Activated CD8-positive, alpha-beta memory T cell treated with anti-CD3 and anti-CD28 coated beads, Interleukin-2, amount 50 U/mL, for 48 hours (primary cell): Measurements from ENCODE around the gene GPC6.
"Not testable (repeated sequence)": the region's sequence is repeated elsewhere in the genome, so short reads cannot be mapped to it uniquely, and the experiment has no call there.

ENCODE experiments used
- DNase-seq: peaks from one replicate; pipeline ENCODE4 v3.0.0-alpha.2; 2020

GPC6 gene

DNA sequence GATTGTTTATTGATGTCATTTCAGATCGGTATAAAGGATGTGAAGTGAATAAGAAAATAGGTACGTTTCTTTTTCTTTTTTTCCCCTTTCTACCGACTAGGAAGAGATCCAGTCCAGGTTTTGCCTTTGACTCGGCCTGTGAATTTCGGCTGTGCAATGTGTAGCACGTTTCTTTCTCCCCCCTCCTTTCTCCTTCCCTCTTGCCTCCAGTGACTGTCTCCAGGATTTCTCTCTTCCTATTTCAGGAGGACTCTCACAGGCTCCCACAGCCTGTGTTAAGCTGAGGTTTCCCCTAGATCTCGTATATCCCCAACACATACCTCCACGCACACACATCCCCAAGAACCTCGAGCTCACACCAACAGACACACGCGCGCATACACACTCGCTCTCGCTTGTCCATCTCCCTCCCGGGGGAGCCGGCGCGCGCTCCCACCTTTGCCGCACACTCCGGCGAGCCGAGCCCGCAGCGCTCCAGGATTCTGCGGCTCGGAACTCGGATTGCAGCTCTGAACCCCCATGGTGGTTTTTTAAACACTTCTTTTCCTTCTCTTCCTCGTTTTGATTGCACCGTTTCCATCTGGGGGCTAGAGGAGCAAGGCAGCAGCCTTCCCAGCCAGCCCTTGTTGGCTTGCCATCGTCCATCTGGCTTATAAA lies at the start of gene GPC6:
TSS of gene GPC6 (plus strand) at position 185 of the 657 bp plus-strand sequence.
- DNase-seq: no peak

GRCh38 chr13:93180356-93180969 lies 46.1 kb upstream of the GPC6 start:
- no peak for DNase-seq

- DNase-seq: no peak
Measured at GRCh38 chr13:93182406-93182805, 44.2 kb upstream of the GPC6 start.

DNA sequence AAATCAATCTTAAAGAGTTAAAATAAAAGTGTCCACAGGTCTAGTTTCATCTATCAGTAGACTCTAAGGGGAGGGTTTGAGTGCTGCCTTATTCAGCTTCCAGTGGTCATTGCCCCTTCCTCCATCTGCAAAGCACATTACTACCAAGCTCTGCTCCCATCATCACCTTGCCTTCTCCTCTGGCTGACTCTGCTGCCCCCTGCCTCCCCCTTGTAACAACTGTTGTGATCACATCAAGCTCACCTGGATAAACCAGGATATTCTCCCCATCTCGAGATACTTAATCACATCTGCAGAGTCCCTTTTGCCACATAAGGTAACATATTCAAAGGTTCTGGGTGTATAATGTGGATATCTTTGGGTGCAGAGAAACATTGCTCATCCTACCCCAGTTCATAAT lies 43.3 kb upstream of the GPC6 start:
- DNase-seq: no peak

DNA sequence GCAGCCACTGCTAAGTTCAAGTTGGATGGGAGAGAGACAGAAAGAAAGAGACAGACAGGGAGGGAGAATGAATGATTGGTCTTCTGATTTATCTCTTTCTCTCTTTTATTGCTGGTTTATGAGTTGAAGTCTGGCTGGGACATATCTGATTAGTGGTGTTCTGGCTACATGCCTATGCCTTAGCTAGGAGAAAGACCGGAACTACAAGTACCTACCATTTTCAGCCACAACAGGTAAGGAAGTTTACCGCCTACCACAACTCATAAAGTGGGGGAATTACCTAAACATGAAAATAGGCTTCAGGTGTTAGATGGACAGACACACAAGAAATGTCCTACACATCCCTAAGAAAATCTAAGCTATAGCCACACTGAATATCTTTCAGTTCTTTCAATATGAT lies 36.6 kb upstream of the GPC6 start:
- DNase-seq: no peak

GRCh38 chr13:93193682-93194081 lies 32.9 kb upstream of the GPC6 start:
- DNase-seq: no peak

DNA sequence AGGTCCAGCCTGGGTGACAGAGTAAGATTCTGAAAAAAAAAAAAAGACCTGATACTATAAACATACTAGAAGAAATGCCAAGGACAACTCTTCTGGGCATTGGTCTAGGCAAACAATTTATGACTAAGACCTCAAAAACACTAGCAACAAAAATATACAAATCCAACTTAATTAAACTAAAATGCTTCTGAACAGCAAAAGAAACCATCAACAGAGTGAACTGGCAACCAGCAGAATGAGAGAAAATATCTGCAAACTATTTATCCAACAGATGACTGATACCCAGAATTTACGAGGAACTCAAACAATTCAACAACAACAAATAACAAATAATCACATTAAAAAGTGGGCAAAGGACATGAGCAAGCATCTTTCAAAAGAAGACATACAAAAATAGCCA lies 26.8 kb upstream of the GPC6 start:
- no peak for DNase-seq

DNA sequence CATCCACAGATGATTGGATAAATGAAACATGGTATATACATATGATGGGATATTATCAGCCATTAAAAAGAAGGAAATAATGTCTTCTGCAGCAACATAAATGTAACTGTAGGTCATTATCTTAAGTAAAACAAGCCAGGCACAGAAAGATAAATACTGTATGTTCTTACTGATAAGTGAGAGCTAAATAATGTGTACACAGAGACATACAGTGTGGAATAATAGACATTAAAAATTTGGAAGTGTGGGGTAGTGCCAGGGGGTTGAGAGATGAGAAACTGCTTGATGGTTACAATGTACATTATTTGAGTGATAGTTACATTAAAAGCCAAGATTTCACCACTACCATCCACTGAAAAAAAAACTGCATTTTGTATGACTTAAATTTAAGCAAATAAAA lies 26.0 kb upstream of the GPC6 start:
- no peak for DNase-seq

GRCh38 chr13:93201992-93202558 lies 24.5 kb upstream of the GPC6 start:
- DNase-seq: no peak

GRCh38 chr13:93206778-93207392 lies 19.7 kb upstream of the GPC6 start:
- not testable (repeated sequence) for DNase-seq

GRCh38 chr13:93216122-93216521 lies 10.5 kb upstream of the GPC6 start:
- no peak for DNase-seq

GRCh38 chr13:93217721-93218261 lies 8.8 kb upstream of the GPC6 start:
- DNase-seq: no peak

GRCh38 chr13:93218583-93218982 lies 8.0 kb upstream of the GPC6 start:
- no peak for DNase-seq

GRCh38 chr13:93220073-93220472 lies 6.5 kb upstream of the GPC6 start:
- DNase-seq: no peak

DNA sequence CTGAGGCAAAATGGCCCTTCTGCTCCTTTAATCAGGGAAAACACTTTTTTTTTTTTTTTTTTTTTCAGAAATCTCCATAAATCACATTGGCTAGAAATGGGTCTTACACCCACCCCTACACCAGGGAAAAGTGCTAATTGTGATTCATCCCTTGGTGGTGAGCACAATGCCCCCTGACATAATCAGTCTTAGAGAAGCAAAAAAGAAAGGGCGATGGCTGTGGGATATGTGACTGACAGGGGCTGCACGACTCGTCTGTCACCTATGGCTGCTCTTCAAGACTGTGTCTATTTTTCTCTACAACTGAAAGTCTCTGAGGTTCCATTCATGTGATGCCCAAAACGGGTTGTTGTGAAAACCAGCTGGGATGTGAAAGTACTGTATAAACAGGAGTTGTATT lies 3.6 kb upstream of the GPC6 start:
- DNase-seq: no peak

- DNase-seq: no peak
Measured at GRCh38 chr13:93224535-93224934, 2.1 kb upstream of the GPC6 start.

GRCh38 chr13:93225610-93226009 lies 997 bp upstream of the GPC6 start:
- no peak for DNase-seq

DNA sequence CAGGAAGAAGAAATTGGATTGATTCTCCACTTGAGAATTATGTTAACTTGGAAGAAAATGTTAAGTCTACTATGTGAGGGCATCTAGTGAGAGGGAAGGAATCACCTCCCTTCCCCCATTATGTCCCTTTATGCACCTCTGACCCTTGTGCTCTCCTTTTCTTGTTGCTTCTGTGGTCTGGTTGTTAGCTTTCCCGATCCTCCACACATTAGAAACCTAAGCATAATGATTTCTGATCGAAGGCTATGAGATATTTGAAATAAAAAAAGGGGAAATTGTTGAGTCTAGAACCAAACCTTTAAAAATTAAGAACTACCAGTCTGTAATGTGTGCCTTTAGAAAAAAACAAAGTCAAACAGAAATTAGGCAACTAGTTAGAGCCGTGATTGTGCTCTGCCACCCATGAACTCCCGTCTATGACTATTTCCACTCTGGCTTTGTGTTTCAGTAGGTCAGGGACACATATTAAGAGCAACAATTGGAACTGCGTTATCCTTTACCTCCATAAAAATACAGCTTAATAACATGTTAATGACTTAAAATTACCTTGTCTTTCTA lies 463 bp upstream of the GPC6 start:
- DNase-seq: no peak

GRCh38 chr13:93227280-93227877 lies 772 bp downstream of the GPC6 start:
- no peak for DNase-seq

DNA sequence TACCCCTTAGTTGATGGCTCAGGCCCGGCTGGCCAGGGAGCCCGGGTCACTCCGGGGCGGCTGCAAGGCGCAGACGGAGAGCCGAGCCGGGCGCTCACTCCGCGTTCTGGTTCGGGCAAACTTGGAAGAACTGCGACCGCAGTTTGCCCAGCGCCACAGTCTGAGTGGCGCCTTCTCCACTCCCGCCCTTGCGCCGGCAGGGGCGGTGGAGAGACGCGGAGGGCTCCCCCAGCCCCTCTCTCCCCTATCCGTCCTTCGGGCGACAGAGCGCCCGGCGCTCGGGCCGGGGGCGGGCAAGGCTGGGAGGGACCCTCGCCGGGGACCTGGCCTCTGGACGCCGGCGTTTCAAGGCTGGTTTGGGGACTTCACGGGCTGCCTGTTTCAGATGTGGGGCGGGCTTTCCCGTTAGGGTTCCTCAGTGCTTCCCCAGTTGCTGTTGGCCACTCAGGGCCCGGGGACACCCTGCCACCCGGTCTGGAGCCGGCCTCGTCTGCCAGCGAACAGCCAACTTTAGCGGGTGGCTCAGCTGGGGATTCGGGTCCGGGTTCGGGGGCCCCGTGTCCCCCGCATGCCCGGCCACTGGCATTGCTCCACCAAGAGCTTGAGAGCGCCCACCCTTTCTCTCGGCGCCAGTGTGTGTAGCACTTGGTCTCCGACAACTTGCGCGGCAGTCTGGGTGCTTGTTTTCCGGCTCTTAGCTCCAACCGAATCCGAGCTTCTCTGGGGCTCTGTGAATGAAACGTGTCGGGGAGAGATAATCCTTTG lies 1.5 kb downstream of the GPC6 start:
- no peak for DNase-seq

GRCh38 chr13:93228643-93228937 lies 2.0 kb downstream of the GPC6 start:
- DNase-seq: no peak

DNA sequence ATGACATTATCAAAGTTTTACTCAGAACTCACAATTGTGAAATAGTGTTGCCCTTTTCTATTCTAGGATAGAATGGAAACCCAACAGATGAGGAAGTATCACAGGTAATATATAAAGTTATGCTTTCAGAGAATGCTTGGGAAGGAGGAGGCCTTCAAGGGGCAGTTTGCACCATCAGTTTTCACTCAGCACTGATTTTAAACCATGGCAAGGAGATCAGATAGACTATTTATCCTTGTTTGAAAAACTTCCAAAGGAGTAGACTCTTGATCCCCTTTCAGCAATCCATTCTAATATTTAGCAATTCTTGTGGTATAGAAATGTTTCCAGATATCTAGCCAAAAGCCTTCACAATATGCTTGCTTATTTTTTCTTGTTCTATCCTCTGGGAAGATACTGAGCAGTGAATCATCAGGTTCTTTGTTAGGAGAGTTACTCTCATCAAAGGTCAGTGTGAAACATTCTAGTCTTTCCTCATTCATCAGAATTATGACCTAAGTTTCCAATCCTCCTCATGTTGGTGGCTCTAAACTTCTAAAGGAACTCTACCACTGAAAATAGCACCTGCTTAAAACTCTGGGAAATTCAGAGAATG lies 3.8 kb downstream of the GPC6 start:
- no peak for DNase-seq
